NB4 (cell line): ENCODE results near the gene ENOX1.

ENCODE experiments used
- CTCF ChIP-seq: IDR thresholded peaks from one replicate; pipeline ENCODE4 v1.5.1; 2012; ENCODE audit warnings: low read depth, low read length
- MYC ChIP-seq: IDR thresholded peaks from 2 replicates; pipeline ENCODE4 v1.6.1; 2011; ENCODE audit warnings: low read depth, low read length
- POLR2A ChIP-seq: IDR thresholded peaks from 2 replicates; pipeline ENCODE4 v1.6.1; 2011; ENCODE audit warnings: mild to moderate bottlenecking; ENCODE audit not compliant: insufficient read length; ENCODE audit errors: extremely low read depth

GRCh38 chr13:43515531-43515930, 271.2 kb downstream of the ENOX1 start:
- TF ChIP-seq CTCF, result no peak
- no peak for TF ChIP-seq MYC
- TF ChIP-seq POLR2A, result no peak
